Activated T-helper 17 cell treated with anti-CD3 and anti-CD28 coated beads, Interleukin-2, amount 50 U/mL, for 72 hours (primary cell): ENCODE measurements around the gene LRMDA. TPM values are rescaled to one million over a fixed set of nuclear protein-coding genes. Genes with fewer than 3 reads are reported as not detected.

Experiments
- ATAC-seq: fragments of 150-1000 bp; cut with Tn5 transposase; replicated peaks from 2 replicates; pipeline ENCODE4 v1.10.0; 2021; ENCODE audit warnings: mild to moderate bottlenecking, moderate library complexity
- H3K27ac Mint-ChIP-seq: one replicate; pipeline ENCODE4 v1.8.0; 2022; ENCODE audit warnings: mixed read lengths
- H3K27me3 Mint-ChIP-seq: one replicate; pipeline ENCODE4 v1.8.0; 2022; ENCODE audit warnings: mixed read lengths
- H3K36me3 Mint-ChIP-seq: one replicate; pipeline ENCODE4 v1.8.0; 2022; ENCODE audit warnings: low read depth, mild to moderate bottlenecking, mixed read lengths
- H3K4me1 Mint-ChIP-seq: one replicate; pipeline ENCODE4 v1.8.0; 2022; ENCODE audit warnings: mixed read lengths
- H3K4me3 Mint-ChIP-seq: one replicate; pipeline ENCODE4 v1.8.0; 2022; ENCODE audit warnings: mild to moderate bottlenecking, mixed read lengths
- H3K9me3 Mint-ChIP-seq: one replicate; pipeline ENCODE4 v1.8.0; 2022; ENCODE audit warnings: mixed read lengths
- total RNA-seq, 2 donors: library from RNA; stranded (reverse); gene quantifications; one replicate each; pipeline ENCODE4 v1.2.3, GENCODE V29; 2022

LRMDA gene
- total RNA-seq = not detected

- Mint-ChIP-seq H3K27ac (no peak within 1 kb of the TSS), H3K9me3 (no peaks in the 10 kb centered on the region), H3K4me3 (no peak within 1 kb of the TSS), H3K36me3 (no peaks in the 10 kb centered on the region), H3K27me3 (peaks cover 52% of the 10 kb centered on the region), H3K4me1 (no peaks in the 10 kb centered on the region)
- ATAC-seq = no peak
These were observed at the start of gene LRMDA for GRCh38 chr10:75431180-75432111. LRMDA (plus strand) TSS chr10:75431624.

- ATAC-seq = no peak
- H3K9me3 Mint-ChIP-seq = peaks cover 10% of the 10 kb centered on the region
These were observed 45.3 kb upstream of the LRMDA start for GRCh38 chr10:75386128-75386527.

GRCh38 chr10:75388082-75388481, 43.3 kb upstream of the LRMDA start:
- Mint-ChIP-seq H3K9me3 (peaks cover 10% of the 10 kb centered on the region), H3K27me3 (peaks cover 65% of the 10 kb centered on the region), H3K27ac (no peak overlapping the region), H3K4me3 (no peak overlapping the region), H3K36me3 (no peaks in the 10 kb centered on the region), H3K4me1 (no peaks in the 10 kb centered on the region)
- no peak for ATAC-seq

More at GRCh38 chr10:75386128-75386527, 45.3 kb upstream of the LRMDA start:
- H3K27ac Mint-ChIP-seq = no peak overlapping the region
- H3K27me3 Mint-ChIP-seq = peaks cover 53% of the 10 kb centered on the region
- H3K4me3 Mint-ChIP-seq = no peak overlapping the region
- H3K36me3 Mint-ChIP-seq = no peaks in the 10 kb centered on the region
- no peaks in the 10 kb centered on the region for H3K4me1 Mint-ChIP-seq

- Mint-ChIP-seq H3K36me3 (peaks cover 5% of the 10 kb centered on the region), H3K9me3 (peaks cover 10% of the 10 kb centered on the region), H3K27ac (no peak overlapping the region), H3K4me3 (no peak overlapping the region), H3K4me1 (peaks cover 5% of the 10 kb centered on the region), H3K27me3 (peaks cover 71% of the 10 kb centered on the region)
- no peak for ATAC-seq
These were observed 41.2 kb upstream of the LRMDA start for GRCh38 chr10:75390178-75390577.

GRCh38 chr10:75392271-75392670, 39.2 kb upstream of the LRMDA start:
- H3K36me3 Mint-ChIP-seq = peaks cover 5% of the 10 kb centered on the region
- no peak overlapping the region for H3K27ac Mint-ChIP-seq
- no peak for ATAC-seq
- peaks cover 5% of the 10 kb centered on the region for H3K4me1 Mint-ChIP-seq
- peaks cover 57% of the 10 kb centered on the region for H3K27me3 Mint-ChIP-seq
- no peaks in the 10 kb centered on the region for H3K9me3 Mint-ChIP-seq
- no peak overlapping the region for H3K4me3 Mint-ChIP-seq

GRCh38 chr10:75392744-75393143, 38.7 kb upstream of the LRMDA start:
- H3K4me1 Mint-ChIP-seq = peaks cover 5% of the 10 kb centered on the region
- no peaks in the 10 kb centered on the region for H3K9me3 Mint-ChIP-seq
- peaks cover 55% of the 10 kb centered on the region for H3K27me3 Mint-ChIP-seq
- no peak overlapping the region for H3K4me3 Mint-ChIP-seq
- no peak overlapping the region for H3K27ac Mint-ChIP-seq
- no peak for ATAC-seq
- H3K36me3 Mint-ChIP-seq = peaks cover 5% of the 10 kb centered on the region

- peaks cover 5% of the 10 kb centered on the region for H3K4me1 Mint-ChIP-seq
- no peak overlapping the region for H3K27ac Mint-ChIP-seq
- H3K27me3 Mint-ChIP-seq = peaks cover 49% of the 10 kb centered on the region
- ATAC-seq = no peak
- peak overlapping the region; percentile 54 for H3K4me3 Mint-ChIP-seq
- H3K9me3 Mint-ChIP-seq = no peaks in the 10 kb centered on the region
- peaks cover 5% of the 10 kb centered on the region for H3K36me3 Mint-ChIP-seq
These were observed 37.2 kb upstream of the LRMDA start for GRCh38 chr10:75394221-75394620.

- H3K36me3 Mint-ChIP-seq = peaks cover 5% of the 10 kb centered on the region
- peak overlapping the region; percentile 54 for H3K4me3 Mint-ChIP-seq
- peaks cover 5% of the 10 kb centered on the region for H3K4me1 Mint-ChIP-seq
- ATAC-seq = no peak
- H3K27me3 Mint-ChIP-seq = peaks cover 49% of the 10 kb centered on the region
- H3K9me3 Mint-ChIP-seq = no peaks in the 10 kb centered on the region
- no peak overlapping the region for H3K27ac Mint-ChIP-seq
These were observed 36.1 kb upstream of the LRMDA start for GRCh38 chr10:75395066-75395931.

GRCh38 chr10:75395932-75396630, 35.3 kb upstream of the LRMDA start:
- Mint-ChIP-seq H3K4me1 (peaks cover 5% of the 10 kb centered on the region), H3K27me3 (peaks cover 43% of the 10 kb centered on the region), H3K4me3 (no peak overlapping the region), H3K9me3 (no peaks in the 10 kb centered on the region), H3K36me3 (peaks cover 5% of the 10 kb centered on the region), H3K27ac (no peak overlapping the region)
- ATAC-seq = no peak

GRCh38 chr10:75396631-75397495, 34.6 kb upstream of the LRMDA start:
- no peak overlapping the region for H3K27ac Mint-ChIP-seq
- H3K9me3 Mint-ChIP-seq = no peaks in the 10 kb centered on the region
- no peak for ATAC-seq
- H3K4me1 Mint-ChIP-seq = peaks cover 5% of the 10 kb centered on the region
- peaks cover 6% of the 10 kb centered on the region for H3K36me3 Mint-ChIP-seq
- H3K4me3 Mint-ChIP-seq = no peak overlapping the region
- H3K27me3 Mint-ChIP-seq = peaks cover 35% of the 10 kb centered on the region

GRCh38 chr10:75397496-75398199, 33.8 kb upstream of the LRMDA start:
- Mint-ChIP-seq H3K9me3 (no peaks in the 10 kb centered on the region), H3K27ac (no peak overlapping the region), H3K36me3 (peaks cover 10% of the 10 kb centered on the region), H3K27me3 (peaks cover 33% of the 10 kb centered on the region), H3K4me3 (no peak overlapping the region), H3K4me1 (peaks cover 10% of the 10 kb centered on the region)
- ATAC-seq = no peak

GRCh38 chr10:75398200-75398691, 33.2 kb upstream of the LRMDA start:
- Mint-ChIP-seq H3K4me1 (peaks cover 10% of the 10 kb centered on the region), H3K27me3 (peaks cover 34% of the 10 kb centered on the region), H3K27ac (no peak overlapping the region), H3K9me3 (no peaks in the 10 kb centered on the region), H3K36me3 (peaks cover 14% of the 10 kb centered on the region), H3K4me3 (no peak overlapping the region)
- ATAC-seq = no peak
